ENCODE results near the gene LYRM4.

LYRM4 gene

DNA sequence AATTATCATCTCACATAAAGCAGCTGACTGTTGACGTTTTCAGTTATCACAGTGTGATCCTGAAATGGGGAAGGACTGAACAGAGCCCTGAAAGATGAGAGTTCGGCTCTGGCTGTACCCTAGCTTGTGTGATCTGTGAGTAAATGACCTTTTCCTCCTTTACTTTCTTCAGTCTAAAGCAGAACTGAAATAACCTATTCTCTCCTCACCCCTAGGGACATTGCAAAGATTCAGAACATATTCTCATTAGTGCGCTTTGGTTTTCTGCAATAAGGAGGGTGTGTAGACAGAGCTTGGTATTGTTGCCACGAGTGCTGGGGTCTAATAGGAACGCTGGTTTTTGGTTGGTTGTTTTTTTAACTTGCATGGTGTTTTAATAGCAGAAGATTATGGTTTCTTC lies 17.3 kb upstream of the LYRM4 start:
- CTCF ChIA-PET: interaction anchor here (0.6 to 0.9 kb wide), 2 partner anchors 15 to 870 kb away, joined by 3 read pairs; no protein-coding TSS in a partner anchor
- Histone ChIP-seq H3K36me3 (ENCODE audit: control insufficient read depth in 2 of 2, insufficient read depth in 1 of 2, low read length in 2 of 2) (no peaks in the 10 kb centered on the region), H3K4me3 (ENCODE audit: low read depth, low read length) (no peak overlapping the region), H3K27ac (ENCODE audit: extremely low read depth, low read depth, low read length) (no peak overlapping the region), H3K4me1 (ENCODE audit: control insufficient read depth, insufficient read depth, low read length) (no peaks in the 10 kb centered on the region), H3K9me3 (ENCODE audit: control insufficient read depth, insufficient read depth, low read depth, low read length) (no peaks in the 10 kb centered on the region)
- POLR2A ChIA-PET: no interaction called here
- no peak for TF ChIP-seq ZNF571 (tag by site-specific recombination; IDR thresholded peaks at IDR 0.05)
- no peak for TF ChIP-seq ZNF223 (tag by site-specific recombination; IDR thresholded peaks at IDR 0.05)
- TF ChIP-seq ZFP69B (tag by site-specific recombination; IDR thresholded peaks at IDR 0.05): no peak
- no peak for TF ChIP-seq ZNF660 (tag by site-specific recombination; IDR thresholded peaks at IDR 0.05)
- TF ChIP-seq ZNF366 (tag by site-specific recombination; conservative IDR thresholded peaks at IDR 0.05): no peak

DNA sequence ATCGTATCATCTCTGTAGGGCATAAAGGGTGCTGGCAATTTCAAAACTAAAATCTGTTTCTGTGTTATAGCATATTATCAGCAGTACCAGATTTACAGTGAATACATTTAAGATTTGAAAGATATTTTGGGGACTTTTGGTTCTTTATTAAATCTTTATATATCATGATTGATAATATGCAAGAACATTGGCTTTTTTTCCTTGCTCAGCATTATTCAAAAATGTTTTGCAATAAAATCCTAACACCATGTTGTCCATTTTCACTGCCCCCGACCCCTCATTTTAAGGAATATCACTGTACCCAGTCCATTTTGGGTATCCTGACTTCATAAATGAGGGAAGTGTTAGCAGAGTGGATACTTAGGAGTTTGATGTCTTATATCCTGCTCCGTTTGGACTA lies 16.8 kb upstream of the LYRM4 start:
- Histone ChIP-seq H3K9me3 (ENCODE audit: control insufficient read depth, insufficient read depth, low read depth, low read length) (no peaks in the 10 kb centered on the region), H3K4me1 (ENCODE audit: control insufficient read depth, insufficient read depth, low read length) (no peaks in the 10 kb centered on the region), H3K4me3 (ENCODE audit: low read depth, low read length) (no peak overlapping the region), H3K27ac (ENCODE audit: extremely low read depth, low read depth, low read length) (no peak overlapping the region), H3K36me3 (ENCODE audit: control insufficient read depth in 2 of 2, insufficient read depth in 1 of 2, low read length in 2 of 2) (no peaks in the 10 kb centered on the region)
- TF ChIP-seq ZBTB8A (tag by site-specific recombination; IDR thresholded peaks at IDR 0.05) (no peak), ZNF266 (tag by site-specific recombination; IDR thresholded peaks at IDR 0.05; ENCODE audit: low read depth) (no peak), ZNF404 (tag by site-specific recombination; IDR thresholded peaks at IDR 0.05) (no peak), ZSCAN23 (tag by site-specific recombination; IDR thresholded peaks at IDR 0.05) (no peak), ZNF549 (tag by site-specific recombination; IDR thresholded peaks at IDR 0.05) (no peak), ZNF785 (tag by site-specific recombination; IDR thresholded peaks at IDR 0.05) (no peak), ZNF843 (tag by site-specific recombination; IDR thresholded peaks at IDR 0.05) (no peak), ZNF350 (tag by site-specific recombination; IDR thresholded peaks at IDR 0.05) (no peak), ZNF112 (tag by site-specific recombination; IDR thresholded peaks at IDR 0.05) (no peak), ZBTB7A (tag by site-specific recombination; IDR thresholded peaks at IDR 0.05; ENCODE audit: low read depth) (no peak), REPIN1 (tag by site-specific recombination; IDR thresholded peaks at IDR 0.05; ENCODE audit: low read depth) (no peak), HOXD13 (CRISPR knock-in tag; IDR thresholded peaks at IDR 0.05; ENCODE audit: borderline replicate concordance) (no peak), ZNF157 (tag by site-specific recombination; IDR thresholded peaks at IDR 0.05) (no peak), SETDB1 (IDR thresholded peaks at IDR 0.05; ENCODE audit: insufficient read length, low read length) (no peak)
- TF ChIP-seq, protein P1, sequence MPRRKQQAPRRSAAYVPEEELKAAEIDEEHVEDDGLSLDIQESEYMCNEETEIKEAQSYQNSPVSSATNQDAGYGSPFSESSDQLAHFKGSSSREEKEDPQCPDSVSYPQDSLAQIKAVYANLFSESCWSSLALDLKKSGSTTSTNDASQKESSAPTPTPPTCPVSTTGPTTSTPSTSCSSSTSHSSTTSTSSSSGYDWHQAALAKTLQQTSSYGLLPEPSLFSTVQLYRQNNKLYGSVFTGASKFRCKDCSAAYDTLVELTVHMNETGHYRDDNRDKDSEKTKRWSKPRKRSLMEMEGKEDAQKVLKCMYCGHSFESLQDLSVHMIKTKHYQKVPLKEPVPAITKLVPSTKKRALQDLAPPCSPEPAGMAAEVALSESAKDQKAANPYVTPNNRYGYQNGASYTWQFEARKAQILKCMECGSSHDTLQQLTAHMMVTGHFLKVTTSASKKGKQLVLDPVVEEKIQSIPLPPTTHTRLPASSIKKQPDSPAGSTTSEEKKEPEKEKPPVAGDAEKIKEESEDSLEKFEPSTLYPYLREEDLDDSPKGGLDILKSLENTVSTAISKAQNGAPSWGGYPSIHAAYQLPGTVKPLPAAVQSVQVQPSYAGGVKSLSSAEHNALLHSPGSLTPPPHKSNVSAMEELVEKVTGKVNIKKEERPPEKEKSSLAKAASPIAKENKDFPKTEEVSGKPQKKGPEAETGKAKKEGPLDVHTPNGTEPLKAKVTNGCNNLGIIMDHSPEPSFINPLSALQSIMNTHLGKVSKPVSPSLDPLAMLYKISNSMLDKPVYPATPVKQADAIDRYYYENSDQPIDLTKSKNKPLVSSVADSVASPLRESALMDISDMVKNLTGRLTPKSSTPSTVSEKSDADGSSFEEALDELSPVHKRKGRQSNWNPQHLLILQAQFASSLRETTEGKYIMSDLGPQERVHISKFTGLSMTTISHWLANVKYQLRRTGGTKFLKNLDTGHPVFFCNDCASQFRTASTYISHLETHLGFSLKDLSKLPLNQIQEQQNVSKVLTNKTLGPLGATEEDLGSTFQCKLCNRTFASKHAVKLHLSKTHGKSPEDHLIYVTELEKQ (tag by site-specific recombination; IDR thresholded peaks at IDR 0.05; ENCODE audit: borderline replicate concordance): no peak
- TF ChIP-seq, protein P2, sequence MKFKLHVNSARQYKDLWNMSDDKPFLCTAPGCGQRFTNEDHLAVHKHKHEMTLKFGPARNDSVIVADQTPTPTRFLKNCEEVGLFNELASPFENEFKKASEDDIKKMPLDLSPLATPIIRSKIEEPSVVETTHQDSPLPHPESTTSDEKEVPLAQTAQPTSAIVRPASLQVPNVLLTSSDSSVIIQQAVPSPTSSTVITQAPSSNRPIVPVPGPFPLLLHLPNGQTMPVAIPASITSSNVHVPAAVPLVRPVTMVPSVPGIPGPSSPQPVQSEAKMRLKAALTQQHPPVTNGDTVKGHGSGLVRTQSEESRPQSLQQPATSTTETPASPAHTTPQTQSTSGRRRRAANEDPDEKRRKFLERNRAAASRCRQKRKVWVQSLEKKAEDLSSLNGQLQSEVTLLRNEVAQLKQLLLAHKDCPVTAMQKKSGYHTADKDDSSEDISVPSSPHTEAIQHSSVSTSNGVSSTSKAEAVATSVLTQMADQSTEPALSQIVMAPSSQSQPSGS (tag by site-specific recombination; IDR thresholded peaks at IDR 0.05; ENCODE audit: low read depth): no peak
- CTCF ChIA-PET: interaction anchor here (0.6 to 0.9 kb wide), 3 partner anchors 15 to 870 kb away, joined by 3 read pairs; no protein-coding TSS in a partner anchor
- POLR2A ChIA-PET: no interaction called here

All from HEK293 (cell line).